NCI-H2081 (cell line): ENCODE data around the gene UQCRHL.
A peak's percentile ranks its signal among the peaks of the same experiment; 100 is the strongest.
"Not testable (repeated sequence)": the region's sequence is repeated elsewhere in the genome, so short reads cannot be mapped to it uniquely, and the experiment has no call there.

ENCODE experiments used
- DNase-seq, 2 experiments: peaks; one replicate each; lab custom pipeline; 2025; lab: John Stamatoyannopoulos, UW

The UQCRHL gene

GRCh38 chr1:15807549-15807948, at the start of gene UQCRHL:
UQCRHL (minus strand) TSS chr1:15807649; CDS start chr1:15807649, 0 bp downstream.
- DNase-seq = not testable (repeated sequence)

DNA sequence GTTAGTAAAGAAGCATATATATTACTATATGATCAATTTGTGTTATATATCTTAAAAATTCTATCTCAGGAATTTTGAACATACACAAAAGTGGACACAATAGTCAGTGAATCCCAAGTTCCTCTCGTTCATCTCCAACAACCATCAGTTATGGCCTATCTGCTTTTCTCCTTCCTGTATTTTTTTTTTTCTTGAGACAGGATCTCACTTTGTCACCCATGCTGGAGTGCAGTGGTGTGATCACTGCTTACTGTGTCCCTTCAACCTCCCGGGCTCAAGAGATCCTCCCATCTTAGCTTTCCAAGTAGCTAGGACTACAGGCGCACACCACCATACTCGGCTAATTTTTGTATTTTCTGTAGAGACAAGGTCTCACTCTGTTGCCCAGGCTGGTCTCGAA, 49.4 kb upstream of the UQCRHL start:
- no peak for DNase-seq

DNA sequence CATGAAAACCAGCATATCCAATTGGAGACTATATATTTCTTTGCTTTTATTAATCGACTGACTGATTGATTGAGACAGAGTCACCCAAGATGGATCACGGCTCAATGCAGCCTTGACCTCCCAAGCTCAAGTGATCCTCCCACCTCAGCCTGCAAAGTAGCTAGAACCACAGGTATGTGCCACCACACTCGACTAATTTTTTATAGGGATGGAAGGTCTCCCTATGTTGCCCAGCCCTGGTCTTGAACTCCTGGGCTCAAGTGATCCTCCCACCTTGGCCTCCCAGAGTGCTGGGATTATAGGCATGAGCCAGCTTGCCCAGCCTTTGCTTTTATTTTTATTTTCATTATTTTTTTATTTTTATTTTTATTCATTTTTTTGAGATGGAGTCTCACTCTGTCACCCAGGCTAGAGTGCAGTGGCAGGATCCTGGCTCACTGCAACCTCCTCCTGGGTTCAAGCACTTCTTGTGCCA, 45.4 kb upstream of the UQCRHL start:
- no peak for DNase-seq

DNA sequence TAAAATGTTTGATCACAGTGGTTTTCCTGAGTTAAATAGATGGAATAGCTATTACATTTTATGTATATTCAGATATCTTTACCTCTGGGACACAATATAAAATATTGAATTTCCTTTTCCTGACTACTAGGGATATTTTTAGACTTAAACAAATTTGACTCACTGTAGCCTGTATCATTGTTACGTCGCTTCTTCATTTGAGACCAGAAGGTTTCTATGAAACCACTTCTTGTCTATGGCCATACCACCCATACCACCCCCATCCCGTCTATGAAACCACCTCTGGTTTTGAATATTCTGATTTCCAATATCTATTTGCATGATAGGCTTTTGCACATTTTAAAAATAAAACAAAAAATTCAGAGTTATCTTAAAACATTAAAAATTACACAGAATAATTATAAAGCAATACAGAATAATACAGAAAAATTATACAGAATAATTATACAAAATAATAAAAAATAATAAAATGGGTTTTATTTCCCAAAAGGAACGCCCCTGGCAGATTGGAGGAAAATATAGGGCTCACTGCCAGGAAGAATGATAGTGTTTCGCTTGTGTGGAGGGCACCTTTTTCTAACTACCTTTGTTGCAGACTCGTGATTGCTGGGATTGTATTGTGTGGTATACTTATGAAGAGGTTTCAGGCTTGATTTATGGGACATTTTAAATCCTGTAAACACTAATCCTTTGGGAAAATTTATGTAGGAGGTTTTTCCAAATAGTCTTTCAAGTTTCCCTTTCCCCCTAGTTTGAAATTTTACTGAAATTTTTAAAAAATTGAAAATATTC, 44.8 kb upstream of the UQCRHL start:
- DNase-seq = peak; percentile 10 to 33

- peak in 1 of 2 experiments; percentile 11 for DNase-seq
These were observed 44.0 kb upstream of the UQCRHL start for GRCh38 chr1:15851210-15852035.

- DNase-seq = peak; percentile 10 to 32
These were observed 43.1 kb upstream of the UQCRHL start for GRCh38 chr1:15850471-15851001.

GRCh38 chr1:15849775-15850324, 42.4 kb upstream of the UQCRHL start:
- peak; percentile 79 to 83 for DNase-seq

DNA sequence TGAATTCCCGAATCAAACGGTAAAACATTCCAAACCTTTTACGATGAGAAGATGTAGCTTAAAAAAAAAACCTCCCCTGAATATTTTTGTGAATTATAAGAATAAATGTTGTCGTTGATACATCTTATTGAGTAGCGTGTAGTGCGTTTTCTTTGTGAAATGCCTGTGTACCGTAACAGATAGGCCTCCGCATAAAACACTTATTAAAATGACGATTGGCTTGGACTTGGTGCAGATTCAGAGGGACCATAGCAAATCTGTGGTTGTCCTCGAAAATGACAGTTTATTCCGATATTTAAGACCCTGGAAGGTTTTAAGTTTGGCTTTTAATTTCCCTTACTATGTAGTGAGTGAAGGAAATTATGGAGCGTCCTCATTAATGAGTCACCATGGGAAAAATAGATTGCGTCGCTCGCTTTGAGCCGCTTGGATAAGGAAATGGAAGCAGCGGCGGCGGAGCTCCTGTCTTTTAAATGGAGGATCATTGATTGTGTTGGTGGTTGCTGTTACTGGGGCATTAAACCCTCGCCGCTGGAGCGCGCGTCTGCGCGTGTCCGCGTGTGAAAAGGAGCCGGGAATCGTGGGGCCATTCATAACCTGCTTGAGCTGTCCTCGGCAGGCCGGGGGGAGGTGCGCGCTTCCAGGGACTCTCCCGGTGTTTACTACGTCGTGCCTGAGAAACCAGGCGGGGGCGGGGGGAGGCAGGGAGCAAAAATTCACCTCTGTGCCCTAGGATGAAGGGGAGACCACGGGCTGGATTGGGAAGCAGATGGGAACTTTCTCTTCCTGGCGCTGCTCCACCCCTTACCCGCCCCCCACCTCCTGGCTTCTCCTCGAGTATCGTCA, 41.7 kb upstream of the UQCRHL start:
- peak; percentile 90 to 94 for DNase-seq

DNA sequence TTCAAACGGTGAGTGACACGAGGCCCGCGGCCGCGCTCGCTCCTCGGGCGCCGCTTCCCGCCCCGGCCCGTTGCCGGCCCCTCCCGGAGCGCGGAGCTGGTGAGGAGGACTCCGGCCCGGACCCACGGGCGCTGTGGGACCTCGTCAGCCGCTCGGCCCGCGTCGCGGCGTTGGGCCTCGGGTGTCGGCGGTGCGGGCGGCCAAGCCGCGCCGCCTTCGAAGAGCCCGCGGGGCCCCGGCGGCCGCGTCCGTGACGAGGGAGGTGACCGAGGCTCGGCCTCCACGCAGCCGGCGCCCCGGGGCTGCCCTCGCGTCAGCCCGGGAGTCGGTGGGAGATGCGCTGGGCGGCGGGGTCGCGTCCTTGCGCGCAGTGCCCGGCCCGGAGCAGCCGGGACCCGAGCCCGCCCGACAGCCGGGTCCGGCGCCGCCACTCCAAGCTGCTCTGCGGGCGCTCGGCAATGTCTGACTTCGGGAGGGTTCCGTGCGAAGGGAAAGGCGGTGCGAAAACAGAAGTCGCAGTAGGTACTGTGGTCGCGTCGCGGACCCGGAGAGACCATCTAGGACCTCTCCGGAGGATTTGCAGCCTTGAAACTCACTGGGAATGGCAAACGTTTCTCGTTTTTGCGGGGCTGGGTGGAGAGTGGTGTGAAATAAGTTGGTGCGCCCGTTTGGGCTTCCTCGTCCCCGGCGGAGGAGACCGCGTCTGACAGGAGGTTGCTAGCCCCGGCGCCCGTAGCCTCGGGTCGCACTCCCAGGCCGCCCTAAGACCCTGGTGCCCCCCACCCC, 40.9 kb upstream of the UQCRHL start:
- DNase-seq = peak; percentile 42 to 56

DNA sequence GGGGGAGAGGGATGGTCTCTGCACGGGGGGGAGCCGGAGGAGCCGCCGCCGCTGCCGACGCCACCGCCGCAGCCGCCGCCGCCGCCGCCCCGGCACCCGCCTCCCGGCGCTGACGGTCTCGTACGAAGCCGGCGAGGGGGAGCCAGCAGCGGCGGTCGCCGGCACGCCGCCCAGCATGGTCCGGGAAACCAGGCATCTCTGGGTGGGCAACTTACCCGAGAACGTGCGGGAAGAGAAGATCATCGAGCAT, 40.4 kb upstream of the UQCRHL start:
- peak in 1 of 2 experiments; percentile 42 for DNase-seq

GRCh38 chr1:15847100-15847892, 39.8 kb upstream of the UQCRHL start, which contains the start of gene SPEN:
SPEN (plus strand) TSS chr1:15847707; CDS start chr1:15848068, 361 bp downstream.
- peak; percentile 98 to 99 for DNase-seq

- not testable (repeated sequence) for DNase-seq
These were observed 38.6 kb upstream of the UQCRHL start for GRCh38 chr1:15846056-15846455.

DNA sequence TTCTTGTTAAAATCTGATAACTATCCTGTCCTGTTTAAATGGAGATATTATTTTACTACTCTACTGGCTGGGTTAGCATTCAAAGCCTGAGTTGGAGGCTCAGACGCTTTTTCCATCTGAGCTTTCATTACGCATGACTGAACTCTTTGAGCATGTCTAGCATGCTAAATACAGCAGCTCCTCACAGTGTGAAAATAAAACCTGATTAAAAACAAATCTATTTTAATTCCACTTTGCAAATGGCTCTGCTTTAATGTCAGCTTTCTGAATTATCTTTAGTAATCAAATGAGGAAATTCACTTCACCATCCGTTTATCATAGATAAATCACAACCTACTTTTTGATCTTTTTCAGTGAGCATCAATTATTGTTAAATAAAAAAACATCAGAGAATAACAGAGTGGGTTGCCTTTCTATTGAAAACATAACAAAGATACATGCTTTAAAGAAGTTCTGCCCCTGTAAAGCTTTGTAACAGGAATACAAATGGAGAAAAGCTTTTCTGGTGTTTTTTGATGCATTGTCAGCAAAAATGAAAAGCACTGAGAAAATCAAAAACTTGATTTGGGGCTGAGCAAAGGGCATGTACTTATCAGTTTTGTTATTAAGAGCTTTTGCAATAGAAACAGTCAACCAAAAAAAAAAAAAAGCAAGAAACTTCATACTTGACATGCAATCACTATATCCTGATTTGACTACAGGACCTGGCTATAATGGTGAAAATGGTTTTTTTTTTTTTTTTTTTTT, 36.5 kb upstream of the UQCRHL start:
- peak in 1 of 2 experiments; percentile 51 for DNase-seq

DNA sequence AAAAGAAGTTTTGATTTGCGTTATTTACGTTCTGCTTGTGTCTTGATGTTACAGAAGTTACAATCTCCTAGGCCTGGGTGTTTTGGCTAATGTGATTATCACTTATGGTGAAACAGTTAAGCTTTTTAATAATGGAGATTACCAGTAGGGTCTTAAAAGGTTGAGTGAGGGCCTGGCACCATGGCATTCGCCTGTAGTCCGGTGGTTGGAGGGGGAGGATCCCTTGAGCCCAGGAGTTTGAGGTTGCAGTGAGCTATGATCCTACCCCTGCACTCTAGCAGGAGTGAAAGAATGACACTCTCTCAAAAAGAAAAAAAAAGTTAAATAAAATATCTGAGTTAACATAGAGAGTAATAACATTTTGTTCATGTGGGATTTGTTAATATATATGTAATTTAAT, 31.3 kb upstream of the UQCRHL start:
- no peak for DNase-seq

DNA sequence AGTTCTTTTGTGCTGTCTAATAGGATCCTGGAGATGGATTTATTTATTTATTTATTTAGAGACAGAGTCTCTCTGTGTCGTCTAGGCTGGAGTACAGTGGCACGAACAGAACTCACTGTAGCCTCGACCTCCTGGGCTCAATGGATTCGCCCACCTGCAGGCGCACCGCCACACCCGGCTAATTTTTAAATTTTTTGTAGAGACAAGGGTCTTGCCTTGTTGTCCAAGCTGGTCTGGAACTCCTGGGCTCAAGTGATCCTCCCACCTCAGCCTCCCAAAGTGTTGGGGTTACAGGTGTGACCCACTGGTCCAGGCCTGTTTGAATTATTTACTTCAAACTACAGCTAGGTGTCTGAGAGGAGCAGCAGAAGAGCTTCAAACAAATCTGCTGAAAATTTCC, 30.5 kb upstream of the UQCRHL start:
- DNase-seq = no peak

DNA sequence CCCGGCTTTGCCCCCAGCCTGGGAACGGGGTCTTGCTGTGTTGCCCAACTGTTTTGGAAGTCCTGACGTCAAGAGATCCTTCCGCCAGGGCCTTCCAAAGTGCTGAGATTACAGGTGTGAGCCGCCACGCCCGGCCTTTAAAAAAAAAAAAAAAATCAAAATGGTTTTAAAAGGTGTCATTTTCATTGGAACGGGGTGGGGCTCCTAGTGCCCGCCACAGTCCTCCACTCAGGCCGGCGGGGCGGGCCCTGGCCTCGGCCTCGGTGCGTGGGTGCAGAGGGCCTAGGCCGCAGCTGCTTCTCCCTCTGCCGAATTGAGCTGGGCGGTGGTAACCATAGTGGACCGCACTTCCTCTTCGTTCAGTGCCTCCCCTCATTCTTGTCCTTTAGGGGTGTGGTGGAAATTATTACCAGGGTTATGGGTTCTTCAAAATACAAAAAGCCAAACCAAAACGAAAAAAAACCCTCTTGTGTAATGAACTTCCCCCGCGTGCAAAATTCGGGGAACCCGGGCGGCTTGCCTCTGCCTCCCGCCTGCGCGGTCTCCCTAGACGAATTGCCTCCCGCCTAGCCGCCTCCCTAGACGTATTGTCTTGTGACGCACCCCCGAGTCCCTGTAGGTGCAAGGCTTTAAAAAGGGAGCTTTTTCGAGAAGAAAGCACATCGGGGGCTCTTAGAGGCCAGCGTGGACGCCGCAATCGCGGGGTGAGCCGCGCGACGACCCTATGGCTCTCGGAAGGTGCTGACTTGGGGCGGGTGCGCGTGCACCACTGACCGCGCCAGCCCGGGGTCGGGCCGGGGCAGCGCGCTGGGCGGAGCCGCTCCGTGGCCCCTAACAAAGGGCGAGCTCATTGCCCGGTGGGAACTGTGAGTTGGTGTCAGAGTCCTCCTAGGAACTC, 29.6 kb upstream of the UQCRHL start:
- no peak for DNase-seq

- not testable (repeated sequence) for DNase-seq
These were observed 29.0 kb upstream of the UQCRHL start for GRCh38 chr1:15836511-15836771.

DNA sequence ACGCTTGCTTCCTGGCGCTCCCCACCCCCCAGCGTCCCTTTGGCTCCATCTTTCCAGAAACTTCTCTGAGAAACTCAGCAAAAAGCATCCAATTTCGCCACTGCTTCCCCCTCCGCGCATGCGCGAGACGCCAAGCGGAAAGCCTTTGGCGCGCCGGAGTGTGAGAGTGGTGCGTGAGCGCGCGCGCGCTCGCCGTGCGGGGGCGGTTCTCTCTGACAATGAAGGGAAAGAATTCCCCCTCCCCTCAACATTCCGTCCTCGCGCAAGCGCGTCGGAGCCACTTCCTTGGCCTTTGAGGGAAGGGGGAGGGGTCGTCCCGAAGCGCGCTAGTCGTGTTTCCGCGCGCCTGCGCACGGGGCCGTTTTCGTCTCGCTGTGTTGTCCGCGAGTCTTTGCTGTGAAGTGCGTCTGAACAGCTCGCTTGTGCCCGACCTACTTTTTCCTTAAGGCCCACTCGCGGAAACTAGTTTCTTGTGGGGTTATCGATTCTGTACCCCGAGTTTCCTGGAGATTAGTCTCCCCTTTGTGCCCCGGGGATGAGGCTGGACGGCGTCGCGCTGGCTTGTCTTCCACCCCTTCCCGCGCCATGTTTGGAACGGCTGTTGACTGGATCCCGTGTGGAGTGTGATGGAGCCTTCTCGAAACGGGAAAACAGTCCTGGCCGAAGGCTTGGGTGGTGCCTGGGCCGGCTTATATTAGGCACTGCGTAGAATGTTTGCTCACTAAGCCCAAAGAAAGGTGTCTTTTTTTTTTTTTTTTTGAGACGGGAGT, 28.5 kb upstream of the UQCRHL start:
- DNase-seq = peak; percentile 100
